HEK293T (cell line): ENCODE results near the gene PGGHG.

Experiments used
- BHLHE40 ChIP-seq: fragments of 450-650 bp; IDR thresholded peaks from 2 replicates; pipeline ENCODE4 v1.6.1; 2016; ENCODE audit warnings: mild to moderate bottlenecking, moderate library complexity, borderline replicate concordance
- ELF4 ChIP-seq: fragments of 450-650 bp; IDR thresholded peaks from 2 replicates; pipeline ENCODE4 v1.6.1; 2017; ENCODE audit warnings: antibody characterized with exemption
- FOXK2 ChIP-seq: fragments of 450-650 bp; IDR thresholded peaks from 2 replicates; pipeline ENCODE4 v1.6.1; 2016; ENCODE audit warnings: mild to moderate bottlenecking
- FOXM1 ChIP-seq: fragments of 450-650 bp; IDR thresholded peaks from 2 replicates; pipeline ENCODE4 v1.6.1; 2017; ENCODE audit warnings: mild to moderate bottlenecking, borderline replicate concordance
- L3MBTL2 ChIP-seq: fragments of 450-650 bp; conservative IDR thresholded peaks from 2 replicates; pipeline ENCODE4 v1.6.1; 2016; ENCODE audit warnings: mild to moderate bottlenecking
- NFRKB ChIP-seq: fragments of 450-650 bp; IDR thresholded peaks from 2 replicates; pipeline ENCODE4 v1.6.1; 2016; ENCODE audit warnings: mild to moderate bottlenecking, moderate library complexity
- SP1 ChIP-seq: fragments of 450-650 bp; IDR thresholded peaks from 2 replicates; pipeline ENCODE4 v1.6.1; 2017
- SUZ12 ChIP-seq: fragments of 450-650 bp; IDR thresholded peaks from 2 replicates; pipeline ENCODE4 v1.6.1; 2016; ENCODE audit warnings: mild to moderate bottlenecking
- TF ChIP-seq, protein P1 (sequence below): fragments of 450-650 bp; IDR thresholded peaks from 2 replicates; pipeline ENCODE4 v1.6.1; 2016

GRCh38 chr11:294780-295179 is 5.9 kb downstream of the PGGHG start:
- TF ChIP-seq BHLHE40 (no peak), FOXM1 (no peak), L3MBTL2 (no peak), SUZ12 (no peak), SP1 (no peak), FOXK2 (no peak), NFRKB (no peak), ELF4 (no peak)
- TF ChIP-seq, protein P1, sequence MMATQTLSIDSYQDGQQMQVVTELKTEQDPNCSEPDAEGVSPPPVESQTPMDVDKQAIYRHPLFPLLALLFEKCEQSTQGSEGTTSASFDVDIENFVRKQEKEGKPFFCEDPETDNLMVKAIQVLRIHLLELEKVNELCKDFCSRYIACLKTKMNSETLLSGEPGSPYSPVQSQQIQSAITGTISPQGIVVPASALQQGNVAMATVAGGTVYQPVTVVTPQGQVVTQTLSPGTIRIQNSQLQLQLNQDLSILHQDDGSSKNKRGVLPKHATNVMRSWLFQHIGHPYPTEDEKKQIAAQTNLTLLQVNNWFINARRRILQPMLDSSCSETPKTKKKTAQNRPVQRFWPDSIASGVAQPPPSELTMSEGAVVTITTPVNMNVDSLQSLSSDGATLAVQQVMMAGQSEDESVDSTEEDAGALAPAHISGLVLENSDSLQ, result no peak
